Measurements from ENCODE around the gene FMN1.

FMN1 gene

GRCh38 chr15:33155691-33156420, 38.7 kb downstream of the FMN1 start:
- POLR2A ChIA-PET (ENCODE audit: low non-redundant PET) = no interaction called here

GRCh38 chr15:33154351-33155166, 40.0 kb downstream of the FMN1 start:
- ChIA-PET CTCF (interaction anchor here (0.7 to 1.2 kb wide), 2 partner anchors 22 to 552 kb away, joined by 3 to 4 read pairs; no protein-coding TSS in a partner anchor), POLR2A (ENCODE audit: low non-redundant PET) (no interaction called here)
- H3K27ac ChIP-seq = no peak overlapping the region
- no peak for DNase-seq (ENCODE audit: low spot score)
- no peak for TF ChIP-seq CTCF (conservative IDR thresholded peaks at IDR 0.05; ENCODE audit: low read depth)

More at GRCh38 chr15:33155691-33156420, 38.7 kb downstream of the FMN1 start:
- TF ChIP-seq CTCF (conservative IDR thresholded peaks at IDR 0.05; ENCODE audit: low read depth) = no peak
- no peak overlapping the region for H3K27ac ChIP-seq
- CTCF ChIA-PET = interaction anchor here (0.5 to 0.6 kb wide), 3 partner anchors 118 to 1830 kb away, joined by 3 to 4 read pairs (median 3); no protein-coding TSS in a partner anchor
- no peak for DNase-seq (ENCODE audit: low spot score)

GRCh38 chr15:33153548-33153947, 41.0 kb downstream of the FMN1 start:
- DNase-seq (ENCODE audit: low spot score) = no peak
- TF ChIP-seq CTCF (conservative IDR thresholded peaks at IDR 0.05; ENCODE audit: low read depth) = no peak
- POLR2A ChIA-PET (ENCODE audit: low non-redundant PET) = no interaction called here
- H3K27ac ChIP-seq = no peak overlapping the region
- CTCF ChIA-PET = no interaction called here

DNA sequence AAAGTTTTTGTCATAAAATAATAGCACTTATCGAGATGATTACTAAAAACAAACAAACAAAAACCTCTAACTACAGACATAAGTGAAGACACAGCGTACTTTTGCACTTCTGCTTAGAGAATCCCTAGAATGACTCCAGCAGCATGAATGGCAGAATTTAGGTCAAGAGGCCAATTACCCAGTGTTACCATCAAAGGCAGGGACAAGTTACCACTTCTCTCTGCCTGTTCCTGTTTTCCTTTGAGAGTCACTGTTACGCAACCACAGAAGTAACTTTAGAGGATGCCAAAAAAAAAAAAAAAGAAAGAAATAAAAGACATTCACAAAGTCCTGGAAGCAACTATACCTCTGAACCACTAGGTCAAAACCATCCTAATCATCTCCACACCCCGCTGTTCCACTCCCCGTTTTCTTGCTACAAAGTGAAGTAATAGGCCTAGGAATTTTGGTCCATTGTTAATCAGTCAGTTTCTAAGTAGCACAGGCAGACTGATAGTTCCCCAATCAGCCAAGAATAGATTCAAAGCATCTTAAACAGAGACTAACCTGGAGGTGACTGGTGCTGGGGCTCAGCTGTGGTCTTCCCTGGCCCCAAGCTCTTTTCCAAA, 41.9 kb downstream of the FMN1 start:
- DNase-seq (ENCODE audit: low spot score) = no peak
- ChIA-PET CTCF (interaction anchor here (0.6 kb wide), 1 partner anchor 15 kb away, joined by 3 read pairs; no protein-coding TSS in a partner anchor), POLR2A (ENCODE audit: low non-redundant PET) (no interaction called here)
- no peak for TF ChIP-seq CTCF (conservative IDR thresholded peaks at IDR 0.05; ENCODE audit: low read depth)
- no peak overlapping the region for H3K27ac ChIP-seq

DNA sequence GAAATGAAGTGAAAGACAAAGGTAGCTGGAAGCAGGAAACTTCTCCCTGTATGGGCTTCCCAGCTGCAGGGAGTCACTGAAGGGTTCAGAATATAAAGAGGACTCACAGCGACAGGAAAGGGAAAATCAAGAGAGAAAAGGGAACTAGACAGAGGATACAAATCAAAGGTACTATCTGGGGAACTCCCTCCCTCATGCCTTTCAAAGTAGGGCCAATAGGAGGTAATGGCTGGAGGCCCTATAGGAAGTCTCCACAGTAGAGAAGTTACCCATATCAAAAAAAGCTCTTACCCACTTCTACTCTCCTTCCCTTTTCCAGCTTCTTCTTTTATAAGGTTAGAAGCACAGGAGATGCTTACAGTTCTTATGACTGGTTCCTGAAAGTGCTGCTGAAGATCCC, 43.5 kb downstream of the FMN1 start:
- DNase-seq (ENCODE audit: low spot score) = no peak
- ChIA-PET POLR2A (ENCODE audit: low non-redundant PET) (no interaction called here), CTCF (no interaction called here)
- no peak for TF ChIP-seq CTCF (conservative IDR thresholded peaks at IDR 0.05; ENCODE audit: low read depth)
- H3K27ac ChIP-seq = no peak overlapping the region

- ChIA-PET CTCF (interaction anchor here (0.6 kb wide), 1 partner anchor 870 kb away, joined by 3 read pairs; no protein-coding TSS in a partner anchor), POLR2A (ENCODE audit: low non-redundant PET) (no interaction called here)
- TF ChIP-seq CTCF (conservative IDR thresholded peaks at IDR 0.05; ENCODE audit: low read depth) = no peak
- no peak for DNase-seq (ENCODE audit: low spot score)
- no peak overlapping the region for H3K27ac ChIP-seq
Measured at GRCh38 chr15:33150431-33150941, 44.0 kb downstream of the FMN1 start.
